ENCODE results near the gene NAALADL2. TPM values are rescaled to one million over a fixed set of nuclear protein-coding genes. Genes with fewer than 3 reads are reported as not detected.

NAALADL2 gene
- total RNA-seq, 1 donor from 2014 or later = 5.9 TPM

DNA sequence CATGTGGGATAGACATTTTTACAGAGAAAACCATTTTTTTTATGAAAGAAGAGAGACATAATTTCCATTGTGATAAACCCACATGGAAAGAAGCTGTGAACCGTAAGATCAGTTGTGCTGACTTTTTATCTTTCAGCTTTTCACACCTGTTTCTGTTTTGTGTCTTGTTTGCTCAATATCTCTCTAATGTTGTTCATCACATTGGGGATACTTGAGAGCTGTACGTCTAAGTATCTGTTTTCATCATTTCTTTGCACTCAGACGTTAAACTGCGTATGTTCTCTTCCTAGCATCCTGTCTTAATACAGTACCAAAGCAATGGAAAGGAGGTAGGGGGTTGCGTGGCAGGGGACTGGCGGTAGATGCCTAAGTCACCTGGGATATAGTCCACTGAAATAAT, 449.0 kb downstream of the NAALADL2 start:
- Histone ChIP-seq H3K27ac (no peak overlapping the region), H3K4me1 (no peaks in the 10 kb centered on the region), H3K9me3 (no peaks in the 10 kb centered on the region), H3K27me3 (no peaks in the 10 kb centered on the region), H3K4me3 (no peak overlapping the region), H3K36me3 (no peaks in the 10 kb centered on the region)
- TF ChIP-seq, protein P1, sequence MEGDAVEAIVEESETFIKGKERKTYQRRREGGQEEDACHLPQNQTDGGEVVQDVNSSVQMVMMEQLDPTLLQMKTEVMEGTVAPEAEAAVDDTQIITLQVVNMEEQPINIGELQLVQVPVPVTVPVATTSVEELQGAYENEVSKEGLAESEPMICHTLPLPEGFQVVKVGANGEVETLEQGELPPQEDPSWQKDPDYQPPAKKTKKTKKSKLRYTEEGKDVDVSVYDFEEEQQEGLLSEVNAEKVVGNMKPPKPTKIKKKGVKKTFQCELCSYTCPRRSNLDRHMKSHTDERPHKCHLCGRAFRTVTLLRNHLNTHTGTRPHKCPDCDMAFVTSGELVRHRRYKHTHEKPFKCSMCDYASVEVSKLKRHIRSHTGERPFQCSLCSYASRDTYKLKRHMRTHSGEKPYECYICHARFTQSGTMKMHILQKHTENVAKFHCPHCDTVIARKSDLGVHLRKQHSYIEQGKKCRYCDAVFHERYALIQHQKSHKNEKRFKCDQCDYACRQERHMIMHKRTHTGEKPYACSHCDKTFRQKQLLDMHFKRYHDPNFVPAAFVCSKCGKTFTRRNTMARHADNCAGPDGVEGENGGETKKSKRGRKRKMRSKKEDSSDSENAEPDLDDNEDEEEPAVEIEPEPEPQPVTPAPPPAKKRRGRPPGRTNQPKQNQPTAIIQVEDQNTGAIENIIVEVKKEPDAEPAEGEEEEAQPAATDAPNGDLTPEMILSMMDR (IDR thresholded peaks at IDR 0.05) = no peak
- intact Hi-C loops (cut with DNase I) = no loop called here
- no peak for DNase-seq (ENCODE audit: low spot score in 2 of 2)

DNA sequence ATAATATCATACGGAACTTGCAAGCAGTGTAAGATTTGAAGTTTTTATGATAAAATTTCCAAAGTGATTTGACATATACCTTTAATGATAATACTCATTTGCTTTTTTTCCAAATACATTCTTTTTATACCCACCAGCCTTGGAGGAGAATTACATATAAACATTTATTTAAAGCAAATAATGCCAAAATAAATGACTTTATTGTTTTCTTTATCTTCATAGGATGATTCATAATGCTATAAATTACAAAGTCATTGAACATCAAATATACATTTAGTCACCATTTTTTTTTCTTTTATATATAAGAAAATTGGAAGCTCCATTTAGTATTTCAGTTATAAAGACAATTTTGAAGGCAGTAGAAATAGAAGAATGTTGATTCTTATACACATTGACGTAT, 450.9 kb downstream of the NAALADL2 start:
- no peaks in the 10 kb centered on the region for H3K27me3 ChIP-seq
- H3K4me1 ChIP-seq = no peaks in the 10 kb centered on the region
- H3K9me3 ChIP-seq = no peaks in the 10 kb centered on the region
- no peak for DNase-seq (ENCODE audit: low spot score in 2 of 2)
- TF ChIP-seq, protein P1 (IDR thresholded peaks at IDR 0.05) = no peak
- no peak overlapping the region for H3K27ac ChIP-seq
- intact Hi-C loops (cut with DNase I) = no loop called here
- no peaks in the 10 kb centered on the region for H3K36me3 ChIP-seq
- H3K4me3 ChIP-seq = no peak overlapping the region

DNA sequence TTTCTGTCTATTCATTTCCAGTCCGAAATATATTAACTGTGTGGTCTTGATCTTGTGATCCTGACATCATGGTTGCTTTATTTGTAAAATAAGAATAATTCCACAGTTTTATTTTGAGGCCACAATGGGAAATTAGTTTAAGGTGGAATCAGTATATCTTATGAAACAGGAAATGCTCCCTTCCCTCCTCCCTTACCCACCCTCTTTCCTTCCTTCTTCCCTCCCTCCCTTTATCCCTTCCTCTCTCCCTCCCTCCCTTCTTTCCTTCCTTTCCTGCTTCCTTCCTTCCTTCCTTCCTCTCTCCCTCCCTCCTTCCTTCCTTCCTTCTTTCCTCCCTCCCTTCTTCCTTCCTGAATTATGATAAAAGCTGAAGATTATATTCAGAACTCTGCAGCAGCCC, 452.3 kb downstream of the NAALADL2 start:
- no peak overlapping the region for H3K4me3 ChIP-seq

DNA sequence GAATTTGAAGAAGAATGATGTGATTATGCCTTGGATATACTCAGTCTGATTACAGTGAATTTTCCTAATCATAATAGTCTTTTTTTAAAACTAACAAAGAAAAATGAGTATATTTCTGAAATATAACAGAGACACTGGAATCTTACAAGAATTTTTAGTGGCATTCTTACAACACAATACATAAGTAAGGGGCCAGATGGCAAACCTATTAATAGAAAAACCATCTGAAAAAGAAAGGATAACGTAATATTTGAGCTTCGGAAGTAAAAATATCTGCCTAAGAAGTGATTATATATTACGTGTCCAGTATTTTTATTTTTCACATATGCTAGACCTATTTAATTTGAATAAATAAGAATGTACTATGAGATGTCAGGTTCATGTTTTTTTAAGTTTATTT, 452.8 kb downstream of the NAALADL2 start:
- H3K4me3 ChIP-seq = no peak overlapping the region
- DNase-seq (ENCODE audit: low spot score in 2 of 2) = no peak
- TF ChIP-seq, protein P1 (IDR thresholded peaks at IDR 0.05) = no peak
- H3K27me3 ChIP-seq = no peaks in the 10 kb centered on the region
- no peak overlapping the region for H3K27ac ChIP-seq
- intact Hi-C loops (cut with DNase I) = no loop called here
- H3K36me3 ChIP-seq = no peaks in the 10 kb centered on the region
- no peaks in the 10 kb centered on the region for H3K4me1 ChIP-seq
- H3K9me3 ChIP-seq = no peaks in the 10 kb centered on the region

More for the DNA sequence above, 452.3 kb downstream of the NAALADL2 start:
- TF ChIP-seq, protein P1 (IDR thresholded peaks at IDR 0.05) = no peak
- Histone ChIP-seq H3K27ac (no peak overlapping the region), H3K4me1 (no peaks in the 10 kb centered on the region), H3K27me3 (no peaks in the 10 kb centered on the region), H3K9me3 (no peaks in the 10 kb centered on the region), H3K36me3 (no peaks in the 10 kb centered on the region)
- DNase-seq (ENCODE audit: low spot score in 2 of 2) = no peak
- intact Hi-C loops (cut with DNase I) = no loop called here

DNA sequence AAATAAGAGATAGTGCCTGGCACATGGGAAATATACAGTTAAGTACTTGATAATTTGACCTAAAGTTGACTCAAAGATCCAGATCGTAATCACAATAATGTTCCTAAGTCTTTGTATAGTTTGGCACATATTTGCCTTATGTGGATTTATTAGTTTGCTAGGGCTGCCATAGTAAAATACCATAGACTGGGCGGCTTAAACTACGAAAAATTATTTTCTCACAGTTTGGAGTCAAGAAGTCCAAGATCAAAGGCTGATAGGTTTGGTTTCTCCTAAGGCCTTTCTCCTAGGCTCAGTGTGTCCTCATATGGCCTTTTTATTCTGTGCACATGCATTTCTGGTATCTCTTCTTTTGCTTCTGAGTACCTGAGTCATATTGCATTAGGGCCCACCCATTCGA, 453.7 kb downstream of the NAALADL2 start:
- TF ChIP-seq, protein P1 (IDR thresholded peaks at IDR 0.05) = no peak
- no peaks in the 10 kb centered on the region for H3K9me3 ChIP-seq
- no peaks in the 10 kb centered on the region for H3K27me3 ChIP-seq
- no peaks in the 10 kb centered on the region for H3K4me1 ChIP-seq
- H3K27ac ChIP-seq = no peak overlapping the region
- DNase-seq (ENCODE audit: low spot score in 2 of 2) = no peak
- no peak overlapping the region for H3K4me3 ChIP-seq
- no peaks in the 10 kb centered on the region for H3K36me3 ChIP-seq
- intact Hi-C loops (cut with DNase I) = no loop called here

DNA sequence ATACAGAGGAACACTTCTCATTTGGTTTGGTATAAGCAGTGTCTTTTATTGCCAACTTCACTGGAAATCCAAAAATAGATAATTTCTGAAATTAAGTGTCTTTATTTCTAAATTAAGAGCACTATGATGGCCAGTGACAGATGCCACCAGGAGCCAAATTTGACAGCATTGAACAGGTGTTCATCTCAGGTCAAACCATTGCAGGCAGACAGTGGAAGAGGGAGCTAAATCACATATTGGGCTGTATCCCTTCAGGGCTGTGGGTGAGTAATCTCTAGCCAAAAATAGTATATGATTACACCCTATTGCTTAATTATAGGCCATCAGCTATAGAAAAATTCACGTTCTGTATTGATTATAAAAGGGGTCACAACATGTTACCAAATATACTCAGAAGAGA, 457.7 kb downstream of the NAALADL2 start:
- H3K27ac ChIP-seq = no peak overlapping the region
- no peaks in the 10 kb centered on the region for H3K27me3 ChIP-seq
- no peaks in the 10 kb centered on the region for H3K9me3 ChIP-seq
- no peak overlapping the region for H3K4me3 ChIP-seq
- H3K4me1 ChIP-seq = no peaks in the 10 kb centered on the region
- DNase-seq (ENCODE audit: low spot score in 2 of 2) = no peak
- TF ChIP-seq, protein P1 (IDR thresholded peaks at IDR 0.05) = no peak
- intact Hi-C loops (cut with DNase I) = no loop called here
- no peaks in the 10 kb centered on the region for H3K36me3 ChIP-seq
